ENCODE results near the gene WDR45B.

The WDR45B gene

GRCh38 chr17:82687871-82688270, 39.6 kb upstream of the WDR45B start:
- intact Hi-C loops (cut with DNase I; ENCODE audit: low total_unique reads) = no loop called here
- no peak for DNase-seq
- H3K4me1 ChIP-seq = peaks cover 0 to 8% (median 0%) of the 10 kb centered on the region in 4 donors
- H3K27me3 ChIP-seq = no peaks in the 10 kb centered on the region
- no peak overlapping the region for H3K4me3 ChIP-seq
- H3K9me3 ChIP-seq = no peaks in the 10 kb centered on the region
- TF ChIP-seq CTCF (IDR thresholded peaks at IDR 0.05) = no peak
- H3K27ac ChIP-seq = no peak overlapping the region
- H3K36me3 ChIP-seq = peaks cover 0 to 9% (median 0%) of the 10 kb centered on the region in 3 donors

GRCh38 chr17:82687375-82687861, 39.2 kb upstream of the WDR45B start:
- no peak for TF ChIP-seq CTCF (IDR thresholded peaks at IDR 0.05)
- H3K36me3 ChIP-seq = peaks cover 0 to 9% (median 0%) of the 10 kb centered on the region in 3 donors
- H3K27ac ChIP-seq = no peak overlapping the region
- H3K27me3 ChIP-seq = no peaks in the 10 kb centered on the region
- H3K9me3 ChIP-seq = no peaks in the 10 kb centered on the region
- H3K4me3 ChIP-seq = no peak overlapping the region
- peaks cover 0 to 8% (median 0%) of the 10 kb centered on the region in 4 donors for H3K4me1 ChIP-seq
- no peak for DNase-seq
- intact Hi-C loops (cut with DNase I; ENCODE audit: low total_unique reads) = no loop called here

- intact Hi-C loops (cut with DNase I; ENCODE audit: low total_unique reads) = no loop called here
- TF ChIP-seq CTCF (IDR thresholded peaks at IDR 0.05) = no peak
- H3K4me1 ChIP-seq = peaks cover 0 to 8% (median 0%) of the 10 kb centered on the region in 4 donors
- H3K27me3 ChIP-seq = no peaks in the 10 kb centered on the region
- peaks cover 0 to 3% (median 2%) of the 10 kb centered on the region in 3 donors for H3K9me3 ChIP-seq
- H3K36me3 ChIP-seq = peaks cover 0 to 6% (median 0%) of the 10 kb centered on the region in 3 donors
- DNase-seq = no peak
- no peak overlapping the region for H3K27ac ChIP-seq
- no peak overlapping the region for H3K4me3 ChIP-seq
These were observed 38.4 kb upstream of the WDR45B start for GRCh38 chr17:82686366-82687324.

GRCh38 chr17:82685291-82685690, 37.0 kb upstream of the WDR45B start:
- no peak for TF ChIP-seq CTCF (IDR thresholded peaks at IDR 0.05)
- DNase-seq = no peak
- intact Hi-C loops (cut with DNase I; ENCODE audit: low total_unique reads) = no loop called here
- Histone ChIP-seq H3K4me3 (no peak overlapping the region), H3K27me3 (no peaks in the 10 kb centered on the region), H3K9me3 (peaks cover 3 to 8% (median 4%) of the 10 kb centered on the region in 3 donors), H3K36me3 (peaks cover 0 to 3% (median 0%) of the 10 kb centered on the region in 3 donors), H3K4me1 (peaks cover 0 to 8% (median 0%) of the 10 kb centered on the region in 4 donors), H3K27ac (no peak overlapping the region)

- H3K4me3 ChIP-seq = no peak overlapping the region
- no peaks in the 10 kb centered on the region for H3K27me3 ChIP-seq
These were observed 36.1 kb upstream of the WDR45B start for GRCh38 chr17:82684228-82684841.

More at GRCh38 chr17:82684228-82684841, 36.1 kb upstream of the WDR45B start:
- Histone ChIP-seq H3K27ac (no peak overlapping the region), H3K4me1 (peaks cover 0 to 6% (median 0%) of the 10 kb centered on the region in 4 donors), H3K36me3 (peaks cover 0 to 3% (median 0%) of the 10 kb centered on the region in 3 donors), H3K9me3 (peaks cover 3 to 8% (median 4%) of the 10 kb centered on the region in 3 donors)
- intact Hi-C loops (cut with DNase I; ENCODE audit: low total_unique reads) = no loop called here
- no peak for TF ChIP-seq CTCF (IDR thresholded peaks at IDR 0.05)
- DNase-seq = no peak
